Glutamatergic neuron (in vitro differentiated cells): Measurements from ENCODE around the gene FBLN2. TPM values are rescaled to one million over a fixed set of nuclear protein-coding genes. Genes with fewer than 3 reads are reported as not detected.

Experiments
- DNase-seq: peaks from one replicate; pipeline ENCODE4 v3.0.0; 2022
- H3K27ac Mint-ChIP-seq: one replicate; pipeline ENCODE4 v1.8.0; 2020; ENCODE audit warnings: mild to moderate bottlenecking, mixed read lengths, inconsistent platforms; ENCODE audit not compliant: unreplicated experiment
- H3K27me3 Mint-ChIP-seq: one replicate; pipeline ENCODE4 v1.8.0; 2020; ENCODE audit warnings: mild to moderate bottlenecking, moderate library complexity, mixed read lengths, inconsistent platforms; ENCODE audit not compliant: unreplicated experiment
- H3K36me3 Mint-ChIP-seq: one replicate; pipeline ENCODE4 v1.8.0; 2020; ENCODE audit warnings: mild to moderate bottlenecking, mixed read lengths, inconsistent platforms; ENCODE audit not compliant: unreplicated experiment
- H3K4me1 Mint-ChIP-seq: one replicate; pipeline ENCODE4 v1.8.0; 2020; ENCODE audit warnings: mild to moderate bottlenecking, low read depth, mixed read lengths, inconsistent platforms; ENCODE audit not compliant: unreplicated experiment
- H3K4me3 Mint-ChIP-seq: one replicate; pipeline ENCODE4 v1.8.0; 2020; ENCODE audit warnings: mild to moderate bottlenecking, mixed read lengths, inconsistent platforms; ENCODE audit not compliant: unreplicated experiment
- H3K9me3 Mint-ChIP-seq: one replicate; pipeline ENCODE4 v1.8.0; 2020; ENCODE audit warnings: mild to moderate bottlenecking, moderate library complexity, mixed read lengths, inconsistent platforms; ENCODE audit not compliant: unreplicated experiment
- total RNA-seq: library from RNA; stranded (reverse); fragmentation: NEBNext Ultra II Directional; extraction: Animal tissue kit (Norgen Biotek cat#: 25700); gene quantifications from one replicate; pipeline ENCODE4 v1.2.1, GENCODE V29; 2021; ENCODE audit not compliant: unreplicated experiment
- TF ChIP-seq, protein P1 (sequence below): fragments of 200-600 bp; sonication (generic); IDR thresholded peaks from one replicate; pipeline ENCODE4 v1.5.0; 2021; ENCODE audit not compliant: partially characterized antibody, unreplicated experiment

FBLN2 gene
- total RNA-seq, 1 donor from 2014 or later, result 2.1 TPM

DNA sequence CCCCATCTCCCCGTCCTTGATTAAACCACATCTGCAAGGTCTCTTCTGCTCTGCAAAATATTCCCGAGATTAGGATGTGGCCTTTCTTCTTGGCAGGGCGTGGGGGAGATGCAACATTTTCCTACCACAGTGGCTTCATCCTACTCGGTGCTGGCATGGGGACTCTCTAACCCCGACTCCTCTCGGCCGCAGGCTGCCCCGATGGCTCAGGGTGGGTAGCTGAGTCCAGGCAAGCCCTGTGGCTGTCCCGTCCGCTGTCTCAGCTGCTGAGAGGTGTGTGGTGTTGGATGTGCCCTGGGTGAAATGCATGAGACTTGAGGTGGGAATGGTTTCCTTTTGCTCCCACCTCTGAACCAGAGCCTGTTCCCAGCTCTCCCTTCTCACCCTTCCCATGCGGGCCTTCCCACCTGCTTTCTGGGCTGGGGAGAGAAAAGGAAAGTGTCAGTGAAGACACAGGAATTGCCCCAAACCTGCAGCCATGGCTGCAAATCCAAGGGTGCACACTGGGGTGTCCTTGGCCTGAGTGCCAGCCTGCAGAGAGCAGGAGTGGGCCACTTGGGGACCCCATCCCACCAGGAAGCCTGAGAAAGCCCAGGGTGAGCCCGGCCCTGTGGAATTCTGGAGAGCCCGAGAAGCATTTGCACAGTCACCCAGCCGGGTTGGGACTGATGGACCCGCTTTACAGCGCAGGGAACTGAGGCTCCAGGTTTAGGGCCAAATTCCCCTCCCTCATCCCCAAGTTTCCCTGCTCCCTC, 115.0 kb downstream of the FBLN2 start:
- no peak for DNase-seq
- TF ChIP-seq, protein P1, sequence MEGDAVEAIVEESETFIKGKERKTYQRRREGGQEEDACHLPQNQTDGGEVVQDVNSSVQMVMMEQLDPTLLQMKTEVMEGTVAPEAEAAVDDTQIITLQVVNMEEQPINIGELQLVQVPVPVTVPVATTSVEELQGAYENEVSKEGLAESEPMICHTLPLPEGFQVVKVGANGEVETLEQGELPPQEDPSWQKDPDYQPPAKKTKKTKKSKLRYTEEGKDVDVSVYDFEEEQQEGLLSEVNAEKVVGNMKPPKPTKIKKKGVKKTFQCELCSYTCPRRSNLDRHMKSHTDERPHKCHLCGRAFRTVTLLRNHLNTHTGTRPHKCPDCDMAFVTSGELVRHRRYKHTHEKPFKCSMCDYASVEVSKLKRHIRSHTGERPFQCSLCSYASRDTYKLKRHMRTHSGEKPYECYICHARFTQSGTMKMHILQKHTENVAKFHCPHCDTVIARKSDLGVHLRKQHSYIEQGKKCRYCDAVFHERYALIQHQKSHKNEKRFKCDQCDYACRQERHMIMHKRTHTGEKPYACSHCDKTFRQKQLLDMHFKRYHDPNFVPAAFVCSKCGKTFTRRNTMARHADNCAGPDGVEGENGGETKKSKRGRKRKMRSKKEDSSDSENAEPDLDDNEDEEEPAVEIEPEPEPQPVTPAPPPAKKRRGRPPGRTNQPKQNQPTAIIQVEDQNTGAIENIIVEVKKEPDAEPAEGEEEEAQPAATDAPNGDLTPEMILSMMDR, result no peak
- Mint-ChIP-seq H3K4me3 (no peak overlapping the region), H3K36me3 (no peaks in the 10 kb centered on the region), H3K4me1 (no peaks in the 10 kb centered on the region), H3K27ac (no peak overlapping the region), H3K27me3 (no peaks in the 10 kb centered on the region), H3K9me3 (no peaks in the 10 kb centered on the region)

DNA sequence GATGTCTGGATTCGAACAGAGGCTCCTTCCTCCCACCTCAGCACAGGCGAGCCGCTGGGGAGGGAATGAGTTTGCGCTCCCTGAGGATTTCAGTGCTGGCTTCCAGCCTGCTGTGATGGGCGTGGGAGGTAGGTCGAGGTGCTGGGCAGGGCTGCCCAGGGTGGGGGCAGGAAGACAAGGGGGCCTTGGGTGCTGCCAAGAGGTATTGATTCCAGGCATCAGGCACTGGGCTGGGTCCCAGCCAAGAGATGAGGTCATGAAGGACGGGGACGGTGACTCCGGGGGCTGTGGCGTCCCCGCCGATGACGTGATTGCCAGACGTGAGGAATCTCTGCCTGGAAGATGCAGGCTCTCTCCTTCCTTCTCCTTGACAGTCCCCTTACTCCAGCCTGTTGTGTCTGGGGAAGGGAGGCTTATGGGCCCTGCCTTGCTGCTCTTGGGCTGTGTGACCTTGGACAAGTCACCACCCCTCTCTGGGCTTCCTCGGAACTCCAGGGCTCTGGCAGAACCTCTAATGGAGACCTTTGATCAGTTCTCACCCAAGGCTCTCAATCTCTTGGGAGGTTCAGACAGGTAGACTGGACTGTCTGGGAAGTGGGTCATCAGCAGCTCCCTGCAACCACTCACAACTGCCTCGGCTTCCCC, 116.8 kb downstream of the FBLN2 start:
- Mint-ChIP-seq H3K4me1 (no peaks in the 10 kb centered on the region), H3K27me3 (peaks cover 1% of the 10 kb centered on the region), H3K9me3 (no peaks in the 10 kb centered on the region), H3K27ac (no peak overlapping the region), H3K36me3 (no peaks in the 10 kb centered on the region), H3K4me3 (no peak overlapping the region)
- TF ChIP-seq, protein P1, result no peak
- no peak for DNase-seq

DNA sequence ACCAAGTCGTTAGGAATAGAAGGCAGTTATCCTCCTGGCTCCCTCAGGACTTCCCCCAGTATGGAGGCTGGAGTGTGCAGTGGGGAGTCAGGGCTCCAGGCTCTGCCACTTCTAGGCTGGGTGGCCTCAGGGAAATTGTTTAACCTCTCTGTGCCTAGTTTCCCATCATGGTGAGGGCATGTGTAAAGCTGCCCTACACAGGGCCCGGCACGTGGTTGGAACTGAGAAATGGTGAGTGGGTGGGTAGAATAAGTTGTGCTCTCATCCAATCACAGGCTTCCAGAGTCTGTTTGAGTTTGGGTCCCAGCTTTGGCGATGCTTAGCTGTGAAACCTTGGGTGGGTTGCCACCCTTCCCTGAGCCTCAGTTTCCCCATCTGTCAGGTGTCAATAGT, 117.3 kb downstream of the FBLN2 start:
- no peaks in the 10 kb centered on the region for H3K36me3 Mint-ChIP-seq
- no peak overlapping the region for H3K27ac Mint-ChIP-seq
- H3K9me3 Mint-ChIP-seq, result no peaks in the 10 kb centered on the region
- TF ChIP-seq, protein P1, result no peak
- no peak overlapping the region for H3K4me3 Mint-ChIP-seq
- H3K4me1 Mint-ChIP-seq, result no peaks in the 10 kb centered on the region
- peaks cover 1% of the 10 kb centered on the region for H3K27me3 Mint-ChIP-seq
- DNase-seq, result no peak

DNA sequence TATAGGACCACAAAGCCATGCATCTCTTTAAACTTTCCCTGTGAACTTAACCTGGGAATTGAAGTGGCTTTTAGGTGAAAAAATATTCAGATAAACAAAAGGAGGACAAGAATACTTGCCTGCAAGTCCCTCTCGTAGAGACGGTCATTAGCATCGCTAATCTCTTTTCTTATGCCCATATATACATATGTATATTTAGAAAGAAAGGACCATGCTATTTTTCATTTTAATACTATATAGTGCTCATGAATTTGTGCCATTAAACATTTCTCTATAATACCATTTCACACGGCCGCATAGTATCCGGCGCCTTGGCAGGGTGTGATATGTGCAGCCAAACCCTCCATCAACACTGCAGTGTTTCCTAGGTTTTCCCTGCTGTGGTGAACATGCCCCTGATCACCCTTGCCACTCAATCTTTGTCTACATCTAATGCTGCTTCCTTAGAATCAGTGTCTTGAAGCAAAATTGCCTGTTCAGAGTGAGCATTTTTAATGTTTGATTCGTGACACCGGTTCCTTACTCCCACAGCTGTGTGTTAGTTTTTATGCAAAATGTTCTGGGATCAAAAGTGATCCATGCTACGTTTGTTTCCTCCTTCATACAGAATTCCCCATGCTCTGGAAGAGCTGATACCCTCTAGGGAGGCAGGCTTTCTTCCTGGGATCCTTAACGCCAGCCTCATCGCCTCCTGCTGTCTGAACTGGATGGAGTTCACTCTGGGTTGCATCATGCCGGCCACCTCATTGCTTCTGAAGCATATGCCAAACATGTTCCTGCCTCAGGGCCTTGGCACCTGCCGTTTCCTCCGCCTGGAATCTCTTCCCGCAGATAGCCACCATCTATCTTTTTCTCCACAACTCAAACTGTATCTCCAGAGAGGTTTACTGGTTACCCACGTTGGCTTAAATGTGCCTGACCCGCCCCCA, 118.1 kb downstream of the FBLN2 start:
- no peak for DNase-seq
- no peaks in the 10 kb centered on the region for H3K4me1 Mint-ChIP-seq
- TF ChIP-seq, protein P1, result no peak
- H3K9me3 Mint-ChIP-seq, result no peaks in the 10 kb centered on the region
- H3K27me3 Mint-ChIP-seq, result peaks cover 3% of the 10 kb centered on the region
- no peak overlapping the region for H3K27ac Mint-ChIP-seq
- H3K36me3 Mint-ChIP-seq, result no peaks in the 10 kb centered on the region
- no peak overlapping the region for H3K4me3 Mint-ChIP-seq
